HG03354 (cell line): ENCODE results near the gene LRRC26.

ENCODE experiments used
- ATAC-seq: cut with Tn5 transposase; IDR thresholded peaks from one replicate; pipeline ENCODE4 v1.9.1; 2021; ENCODE audit warnings: mild to moderate bottlenecking; ENCODE audit not compliant: unreplicated experiment, poor library complexity, severe bottlenecking

The LRRC26 gene

DNA sequence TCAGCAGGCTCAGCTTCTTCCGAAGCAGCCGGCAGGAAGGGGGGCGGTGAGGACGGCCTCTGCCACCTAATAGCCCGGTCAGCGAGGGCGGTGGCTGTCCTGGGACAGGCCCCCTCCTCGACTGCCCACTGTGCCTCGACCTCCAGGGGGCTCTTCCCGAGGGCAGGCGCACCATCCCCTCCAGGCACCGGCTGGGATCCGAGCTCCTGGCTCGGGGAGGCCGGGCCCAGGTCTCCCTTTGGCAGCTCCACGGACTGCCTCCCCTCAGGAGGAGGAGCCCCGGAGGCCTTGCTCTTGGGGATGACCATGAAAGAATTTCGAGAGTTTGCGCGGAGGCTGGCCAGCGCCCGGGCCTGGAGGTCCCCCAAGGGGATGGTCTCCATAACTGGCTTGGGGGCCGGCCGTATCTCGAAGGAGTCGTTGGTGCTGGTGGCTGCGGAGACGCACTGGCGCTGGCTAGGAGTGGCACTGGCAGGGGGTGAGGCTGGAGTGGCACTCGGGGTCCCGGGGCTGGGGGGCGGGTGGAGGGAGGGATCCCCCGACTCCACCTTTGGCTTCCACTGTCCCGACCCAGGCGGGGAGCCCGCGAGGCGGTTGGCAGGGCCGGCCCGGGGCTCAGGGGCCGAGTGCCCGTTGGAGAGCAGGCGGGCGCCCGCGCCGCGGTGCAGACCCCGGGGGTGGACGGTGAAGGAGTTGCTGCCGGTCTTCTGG is 29.7 kb upstream of the LRRC26 start:
- no peak for ATAC-seq

DNA sequence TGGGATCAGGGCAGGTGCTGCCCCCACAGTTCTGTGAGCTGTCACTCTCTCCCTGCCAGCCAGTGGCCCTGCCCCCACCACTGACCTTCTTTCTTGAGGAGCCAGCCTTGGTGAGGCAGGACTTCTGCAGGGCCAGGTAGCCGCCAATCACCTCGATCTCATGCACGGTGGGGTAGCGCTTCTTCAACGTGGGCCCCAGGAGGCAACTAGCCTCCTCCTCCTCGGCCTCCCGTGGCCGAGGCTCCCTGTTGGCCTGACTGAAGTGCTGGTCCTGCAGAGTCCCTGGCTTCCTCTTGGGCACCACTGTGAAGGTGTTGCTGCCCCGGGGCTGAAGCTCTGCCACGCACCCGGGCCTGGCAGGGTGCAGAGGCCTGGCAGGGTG is 29.0 kb upstream of the LRRC26 start:
- ATAC-seq: no peak

DNA sequence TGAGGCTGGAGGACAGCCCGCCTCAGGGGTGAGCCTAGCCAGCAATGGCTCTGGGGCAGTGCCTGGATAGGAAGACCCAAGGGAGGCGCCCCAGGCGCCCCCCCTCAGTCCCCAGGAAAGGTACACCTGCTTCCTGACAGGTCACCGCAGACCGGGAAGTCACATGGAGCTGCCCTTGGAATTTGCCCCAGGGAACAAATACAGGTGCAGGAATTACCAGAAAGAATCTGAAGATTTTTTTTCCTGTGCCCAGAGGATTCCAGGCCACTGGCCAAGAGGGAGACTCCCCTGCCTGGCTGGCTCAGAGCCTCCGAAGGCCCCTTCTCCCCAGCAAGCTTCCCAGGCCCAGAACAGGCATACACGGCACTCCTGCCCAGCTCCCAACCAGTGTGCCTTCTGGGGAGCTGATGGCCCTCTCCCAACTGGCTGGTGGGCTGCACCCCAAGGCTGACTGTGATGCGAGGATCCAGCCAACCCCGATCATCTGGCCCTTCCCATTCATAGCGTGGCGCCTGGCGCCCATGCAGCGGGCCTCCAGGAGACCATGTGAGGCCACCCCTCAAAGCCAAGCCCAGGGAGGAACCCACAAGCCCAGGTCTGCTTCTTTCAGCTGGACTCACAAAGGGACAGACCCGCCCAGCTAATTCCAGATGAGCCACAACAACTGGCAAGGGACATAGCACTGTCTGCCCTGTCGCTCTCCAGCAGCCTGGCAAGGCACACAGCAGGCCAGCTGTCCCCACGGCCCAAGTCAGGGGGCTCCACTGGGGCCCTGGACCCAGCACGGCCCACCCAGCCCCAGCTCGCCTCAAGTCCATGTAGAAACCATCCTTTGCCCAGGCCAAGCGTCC is 28.4 kb upstream of the LRRC26 start:
- no peak for ATAC-seq

DNA sequence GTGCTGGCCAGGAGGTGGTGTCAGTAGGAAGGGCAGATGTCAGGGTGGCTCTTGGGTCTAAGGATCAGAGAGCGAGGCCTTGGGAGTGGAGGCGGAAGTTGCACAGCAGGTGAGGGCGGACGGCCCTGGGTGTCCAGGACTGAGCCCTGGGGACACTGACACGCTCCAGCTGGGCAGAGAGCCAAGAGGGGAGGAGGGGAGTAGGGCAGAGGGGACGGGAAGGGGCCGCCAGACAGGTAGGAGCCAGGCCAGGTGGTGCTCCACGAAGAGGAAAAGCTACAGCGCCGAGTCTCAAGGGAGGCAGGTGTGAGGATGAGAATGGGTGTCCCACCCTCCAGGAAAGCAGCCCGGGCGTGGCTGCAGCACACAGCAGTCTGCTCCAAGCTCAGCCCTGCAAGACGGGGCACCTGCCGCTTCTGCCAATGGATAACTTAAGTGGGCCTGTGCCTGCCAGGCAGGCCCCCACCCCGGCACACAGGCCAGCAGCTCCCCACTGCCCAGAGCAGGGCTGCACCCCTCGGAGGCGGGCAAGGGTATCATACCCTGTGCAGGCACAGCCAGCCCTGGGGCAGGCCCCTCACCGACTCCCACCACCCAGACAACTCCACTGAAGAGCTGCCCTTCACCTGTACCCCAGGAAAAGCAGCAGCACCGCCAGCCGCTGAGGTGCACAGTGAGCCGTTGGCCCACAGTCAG is 25.8 kb upstream of the LRRC26 start:
- no peak for ATAC-seq

DNA sequence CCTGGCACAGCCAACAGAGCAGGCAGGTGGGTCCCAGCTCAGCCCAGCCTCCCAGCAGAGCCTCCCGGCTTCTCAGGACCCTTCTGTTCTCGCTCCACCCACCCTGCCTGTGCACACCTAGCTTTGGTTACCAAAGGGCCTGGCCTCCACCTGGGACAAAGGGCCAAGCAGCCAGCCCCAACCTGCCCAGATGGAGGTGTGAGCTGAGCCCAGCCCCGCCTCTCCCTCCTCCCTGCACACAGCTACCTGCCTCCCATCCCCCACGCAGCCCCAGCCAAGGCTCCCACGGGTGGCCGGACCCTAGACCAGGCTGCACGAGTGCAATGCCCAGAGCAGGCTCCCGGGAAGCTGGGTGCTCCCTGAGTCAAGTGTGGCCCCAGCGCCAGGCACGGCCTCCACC is 25.1 kb upstream of the LRRC26 start:
- ATAC-seq: no peak

DNA sequence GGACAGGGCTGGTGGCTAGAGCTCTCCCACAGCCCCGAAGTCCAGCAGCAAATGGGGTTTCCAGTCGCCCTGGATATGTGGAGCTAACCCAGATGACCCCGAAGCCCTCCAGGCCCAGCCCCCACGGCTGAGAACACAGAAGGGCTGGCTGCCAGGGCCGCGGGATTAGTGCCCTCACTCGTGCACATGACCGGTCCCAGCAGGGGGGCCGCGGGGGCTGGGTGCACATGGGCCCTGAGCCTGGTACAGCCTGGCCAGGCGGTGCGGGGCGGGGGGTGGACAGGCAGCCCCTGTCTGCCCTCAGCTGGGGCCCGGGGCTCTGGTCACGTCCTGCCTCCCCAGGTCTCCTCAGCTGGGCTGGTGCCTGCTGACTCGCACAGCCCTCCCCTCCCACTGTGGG is 24.5 kb upstream of the LRRC26 start:
- ATAC-seq: no peak

DNA sequence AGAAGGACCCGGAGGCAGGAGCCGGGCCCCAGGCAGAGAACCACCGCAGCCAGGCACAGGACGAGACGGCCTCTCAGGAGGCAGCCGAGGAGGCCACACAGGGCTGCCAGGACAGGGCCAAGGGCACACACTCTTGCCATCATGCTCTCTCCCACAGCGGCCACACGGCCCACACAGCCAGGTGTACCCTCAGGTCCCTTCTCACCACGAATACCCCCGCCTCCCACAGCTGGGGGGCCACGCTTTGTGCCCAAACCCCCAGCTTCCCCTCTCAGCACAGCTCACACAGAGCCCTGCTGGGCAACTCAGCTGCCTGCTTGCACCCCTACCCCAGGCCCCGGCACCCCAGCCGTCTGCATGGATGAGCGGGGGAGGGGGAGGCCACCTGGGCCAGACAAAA is 23.9 kb upstream of the LRRC26 start:
- no peak for ATAC-seq

DNA sequence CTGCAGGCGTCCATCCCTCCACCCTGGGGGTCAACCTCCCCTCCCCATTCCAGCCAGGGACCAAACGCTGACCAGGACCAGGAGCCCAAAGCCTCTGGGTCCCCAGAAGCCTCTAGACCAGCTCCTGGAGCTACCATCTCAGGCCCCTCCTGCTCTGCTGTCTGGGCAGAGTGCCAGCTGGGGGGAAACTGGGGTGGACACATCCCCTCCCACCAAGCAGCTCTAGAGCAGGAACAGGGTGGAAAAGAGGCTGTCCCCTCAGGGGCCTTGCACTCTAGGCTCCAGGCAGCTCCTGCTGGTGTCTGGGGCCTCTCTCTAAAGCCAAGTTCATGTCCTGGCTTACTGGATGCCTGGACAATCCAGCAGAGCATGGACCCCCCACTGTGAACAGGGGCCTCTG is 23.0 kb upstream of the LRRC26 start:
- ATAC-seq: no peak

DNA sequence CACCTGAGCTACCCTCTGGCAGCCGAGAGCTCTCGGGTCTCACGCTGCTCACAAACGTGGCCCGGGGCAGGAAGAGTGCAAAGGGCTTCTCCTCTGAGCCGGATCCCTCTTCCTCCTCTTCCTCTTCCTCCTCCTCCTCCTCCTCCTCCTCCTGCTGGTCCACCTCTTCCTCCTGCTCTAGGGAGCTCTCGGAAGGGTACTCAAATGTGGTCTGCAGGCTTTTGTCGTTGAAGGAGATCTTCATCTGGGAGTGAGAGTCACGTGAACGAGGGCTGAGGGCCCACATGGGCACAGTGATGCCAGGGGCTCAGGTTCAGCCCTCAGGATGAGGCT is 22.6 kb upstream of the LRRC26 start:
- no peak for ATAC-seq

DNA sequence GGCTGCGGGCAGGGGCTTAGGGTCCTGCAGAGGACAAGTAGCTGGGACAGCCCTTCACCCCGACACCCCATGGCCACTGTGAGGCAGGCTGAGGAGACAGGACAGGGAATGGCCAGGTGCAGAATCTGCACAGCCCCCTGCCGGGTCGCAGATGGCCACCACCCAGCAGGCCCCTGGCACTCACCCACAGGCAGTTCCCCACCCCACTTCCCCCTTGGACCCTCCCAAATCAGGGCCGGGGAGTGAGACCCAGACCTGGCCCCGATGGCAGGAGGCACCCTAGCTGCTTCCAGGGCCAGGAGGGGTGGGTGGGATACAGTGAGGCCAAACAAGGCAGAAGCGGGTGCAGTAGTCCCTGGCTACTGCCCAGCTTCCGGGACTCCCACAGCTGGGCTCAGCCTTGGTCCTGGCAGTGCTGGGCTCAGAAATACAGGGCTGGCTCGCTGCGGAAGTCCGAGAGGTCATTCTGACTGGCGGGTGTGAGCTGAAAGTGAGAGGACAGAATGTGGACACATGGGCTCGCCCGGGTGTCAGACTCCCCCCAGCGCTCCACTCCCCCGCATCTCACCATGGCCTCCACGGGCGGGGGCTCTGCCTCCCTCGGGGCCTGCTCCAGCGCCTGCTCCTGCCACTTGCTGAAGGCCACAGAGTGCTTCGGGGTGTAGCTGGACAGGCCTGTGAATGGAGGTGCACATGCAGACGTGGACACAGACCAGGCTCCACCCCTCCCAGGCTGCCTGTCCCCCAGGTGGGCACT is 22.0 kb upstream of the LRRC26 start:
- ATAC-seq: no peak

DNA sequence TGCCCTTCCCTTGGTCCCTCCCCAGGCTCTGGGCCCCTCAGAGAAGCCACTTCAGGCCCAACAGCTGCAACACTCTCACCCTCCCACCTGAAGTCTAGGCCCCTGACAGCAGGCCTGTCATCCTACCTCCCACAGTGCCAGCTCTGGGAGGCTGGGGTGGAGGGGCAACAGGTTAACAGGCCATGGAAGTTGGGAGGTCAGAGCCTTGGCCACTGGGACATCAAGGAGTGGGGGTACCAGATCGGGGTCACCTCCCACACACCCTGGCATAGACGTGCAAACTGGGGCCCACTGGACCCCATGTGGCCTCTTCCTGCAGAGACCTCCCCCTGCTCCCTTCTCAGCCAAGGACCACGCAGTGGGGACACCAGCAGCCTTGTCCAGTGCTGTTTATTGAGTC is 21.4 kb upstream of the LRRC26 start:
- ATAC-seq: no peak

DNA sequence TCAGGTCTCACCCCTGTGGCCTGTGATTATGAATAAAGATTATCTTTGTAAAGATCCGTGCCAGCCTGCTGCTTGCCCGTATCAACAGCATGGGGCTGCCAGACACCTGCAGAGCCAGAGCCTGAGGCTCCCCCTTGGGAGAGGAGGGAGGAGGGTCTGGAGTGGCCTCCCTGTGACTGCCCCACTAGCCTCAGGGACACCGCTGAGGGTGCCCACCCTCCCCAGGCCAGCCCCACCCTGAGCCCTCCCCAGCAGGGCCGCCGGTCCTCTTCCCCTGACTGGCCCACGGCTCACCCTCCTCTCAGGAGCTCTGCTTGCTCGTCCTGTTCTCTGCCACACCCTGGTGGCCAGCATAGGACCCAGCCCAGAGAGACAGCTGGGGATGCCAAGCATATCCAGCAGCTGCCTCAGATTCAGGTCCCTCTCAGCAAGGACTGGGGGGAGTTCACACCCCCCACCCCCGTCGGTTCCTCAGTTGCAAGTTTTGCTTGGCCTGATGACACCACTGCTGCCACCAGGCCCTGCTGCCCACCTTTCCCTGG is 20.5 kb upstream of the LRRC26 start:
- no peak for ATAC-seq

DNA sequence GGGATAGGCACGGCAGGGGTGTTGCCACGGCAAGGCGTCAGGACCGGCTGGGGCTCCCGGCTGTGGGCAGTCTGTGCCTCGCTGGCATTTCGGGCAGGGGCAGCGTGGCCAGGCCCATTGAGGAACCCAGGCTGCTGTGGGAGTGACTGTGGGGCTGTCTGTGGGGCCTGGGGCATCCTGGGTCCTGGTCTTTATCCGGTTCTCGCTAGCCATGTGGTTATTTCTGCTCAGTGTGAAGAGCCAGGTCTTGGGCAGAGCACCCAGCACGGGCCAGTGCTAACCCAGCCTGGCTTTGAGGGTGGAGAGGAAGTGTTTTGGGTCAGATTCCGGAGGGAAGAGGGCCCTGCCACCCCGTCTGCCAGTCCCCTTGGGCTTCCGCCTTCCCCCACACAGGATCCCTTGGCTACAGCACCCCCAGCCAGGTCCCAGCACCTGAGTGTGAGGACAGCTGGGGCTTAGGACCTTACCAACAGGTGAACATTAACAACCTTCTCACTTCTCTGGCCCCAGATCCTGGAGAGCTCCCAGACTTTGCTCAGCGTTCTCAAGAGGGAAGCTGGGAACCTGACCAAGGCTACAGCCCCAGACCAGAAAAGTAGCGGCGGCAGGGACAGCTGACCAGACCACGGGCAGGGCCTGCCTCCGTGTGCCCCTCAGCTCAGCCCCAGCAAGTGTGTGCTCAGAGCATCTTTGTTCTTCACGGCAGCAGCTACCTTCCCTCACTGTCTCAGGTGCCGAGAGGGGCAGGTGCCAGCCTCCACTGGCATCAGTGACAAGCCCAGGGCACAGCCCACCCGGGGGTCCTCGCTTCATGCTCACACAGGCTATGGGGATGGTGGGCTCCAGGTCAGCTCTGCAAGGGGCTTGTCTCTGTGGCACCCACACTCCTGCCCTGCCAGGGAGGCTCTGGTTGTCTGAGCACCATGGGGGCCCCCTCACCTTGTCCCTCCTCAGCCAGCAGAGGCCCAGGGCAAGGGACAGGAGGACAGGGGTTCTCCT is 19.7 kb upstream of the LRRC26 start:
- no peak for ATAC-seq

DNA sequence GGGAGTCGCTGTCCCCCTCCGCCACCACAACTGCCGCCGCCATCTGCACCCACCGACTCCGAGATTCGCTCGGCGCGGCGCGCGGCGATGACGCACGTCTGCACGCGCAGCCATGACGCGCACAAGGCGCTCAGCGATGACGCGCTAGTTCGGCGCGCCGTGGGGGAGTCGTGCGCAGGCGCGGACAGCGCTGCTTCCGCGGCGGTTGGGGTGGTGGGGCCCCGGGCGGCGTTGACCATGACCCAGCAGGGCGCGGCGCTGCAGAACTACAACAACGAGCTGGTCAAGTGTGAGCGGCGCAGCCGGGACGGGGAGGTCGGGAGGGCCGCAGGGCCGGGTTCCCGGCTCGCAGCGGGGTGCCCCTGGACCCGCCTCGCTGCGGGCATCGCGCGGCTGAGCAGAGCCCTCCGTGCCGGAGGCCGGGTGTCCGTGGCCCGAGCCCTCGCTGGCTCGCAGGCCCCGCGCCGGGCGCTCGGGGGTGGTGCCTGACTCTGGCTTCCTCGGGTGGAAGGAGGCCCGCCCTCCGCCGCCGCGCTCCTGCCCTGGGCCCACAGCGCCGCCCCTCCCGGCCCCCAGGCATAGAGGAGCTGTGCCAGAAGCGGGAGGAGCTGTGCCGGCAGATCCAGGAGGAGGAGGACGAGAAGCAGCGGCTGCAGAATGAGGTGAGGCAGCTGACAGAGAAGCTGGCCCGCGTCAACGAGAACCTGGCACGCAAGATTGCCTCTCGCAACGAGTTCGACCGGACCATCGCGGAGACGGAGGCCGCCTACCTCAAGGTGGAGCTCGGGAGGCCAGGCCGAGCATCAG is 18.8 kb upstream of the LRRC26 start, which contains the start of the genes ANAPC2 and SSNA1:
Gene ANAPC2 (minus strand): TSS at position 71 of the 807 bp plus-strand sequence. CDS start 28 bp downstream, at position 43.
Gene SSNA1 (plus strand): TSS at position 187 of the 807 bp plus-strand sequence. CDS start 51 bp downstream, at position 238.
- ATAC-seq: peak; percentile 80

DNA sequence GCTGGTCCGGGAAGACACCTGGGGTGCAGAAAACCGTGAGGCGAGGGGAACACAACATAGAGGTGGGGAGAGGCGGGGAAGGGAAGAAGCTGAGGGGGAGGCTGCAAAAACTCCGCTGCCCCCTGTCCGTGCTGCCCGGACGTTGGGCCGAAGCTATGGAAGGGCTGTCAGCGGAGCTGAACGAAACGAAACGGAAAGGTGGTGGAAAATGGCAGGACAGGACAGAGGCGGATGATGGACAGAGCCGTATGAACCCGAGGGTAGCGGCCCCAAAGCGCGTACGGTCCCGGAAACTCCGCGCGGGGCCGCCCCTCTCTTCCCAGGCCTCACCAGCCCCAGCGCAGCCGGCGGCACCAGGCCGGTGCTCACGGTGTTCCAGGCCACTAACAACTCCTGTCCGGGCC is 18.2 kb upstream of the LRRC26 start:
- ATAC-seq: no peak

DNA sequence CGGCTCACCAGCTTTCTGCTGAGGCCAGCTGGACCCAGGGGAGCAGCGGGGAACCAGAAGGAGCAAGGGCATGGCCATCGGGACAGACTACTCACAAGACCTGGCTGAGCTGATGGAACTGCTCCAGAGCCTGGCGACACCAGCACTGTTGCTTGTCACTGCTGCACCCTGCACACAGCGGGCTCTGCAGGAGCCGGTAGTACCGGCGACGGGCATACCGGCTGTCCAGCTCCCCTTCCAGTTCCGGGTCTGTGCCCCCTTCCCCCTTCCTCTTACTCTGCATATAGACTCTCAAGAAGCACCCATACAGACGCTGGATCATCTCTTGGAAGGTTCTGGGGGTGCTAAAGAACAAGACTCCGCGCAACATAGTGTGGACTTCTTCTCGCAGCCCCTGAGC is 17.5 kb upstream of the LRRC26 start:
- ATAC-seq: no peak

DNA sequence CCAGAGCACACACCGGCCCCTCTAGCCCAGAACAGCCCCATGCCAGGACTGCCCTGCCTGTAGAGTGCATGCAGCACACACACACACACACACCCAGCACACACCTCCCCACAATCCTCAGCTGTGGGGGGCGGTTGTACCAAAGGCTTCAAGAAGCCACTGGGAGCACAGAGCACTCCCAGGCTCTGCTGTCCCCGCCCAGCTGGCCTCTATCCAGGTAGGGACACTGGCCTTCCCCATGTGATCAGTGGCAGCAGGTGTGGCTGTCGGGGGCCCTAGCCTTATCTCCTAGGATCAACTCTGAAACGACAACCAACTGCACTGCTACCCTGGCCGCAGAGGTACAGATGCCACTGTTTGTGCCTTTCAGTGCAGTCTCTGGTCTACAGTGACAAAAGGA is 16.5 kb upstream of the LRRC26 start:
- no peak for ATAC-seq

DNA sequence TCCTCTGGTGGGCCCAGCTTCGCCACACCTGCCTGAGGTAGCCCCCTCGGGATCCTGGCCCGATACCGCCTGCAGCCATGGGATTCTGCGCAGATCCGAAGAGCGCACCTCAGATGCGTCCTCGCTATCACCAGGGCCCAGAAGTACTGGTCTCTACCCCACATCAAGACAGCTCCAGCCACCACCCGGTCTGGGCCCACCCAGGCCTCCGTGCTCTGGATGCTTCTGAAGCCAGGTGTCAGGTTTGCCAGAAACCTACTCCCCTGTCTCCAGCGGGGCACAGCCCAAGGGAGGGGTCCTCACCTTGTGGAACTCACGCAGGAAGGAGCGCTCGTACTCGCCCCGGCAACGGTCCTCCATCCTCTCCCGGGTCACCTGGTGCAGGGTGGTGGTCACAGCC is 16.1 kb upstream of the LRRC26 start:
- ATAC-seq: no peak
